Adrenal gland (tissue), 12 donors: ENCODE results near the gene SLC34A1. TPM values are rescaled to one million over a fixed set of nuclear protein-coding genes. Genes with fewer than 3 reads are reported as not detected.

Source experiments
- DNase-seq, 7 donors: peaks; one replicate each; pipeline ENCODE4 v3.0.0-alpha.2; 2019 to 2020
- H3K27ac ChIP-seq, 5 donors: fragments of 200-600 bp; sonication (generic) in 4 of 5; 1 replicate in 3 of 5; 2 replicates in 2 of 5; pipeline versions ENCODE4 v1.5.1 to v1.8.0; 2016 to 2020; ENCODE audit warnings: mild to moderate bottlenecking in 1 of 5
- H3K27me3 ChIP-seq: fragments of 200-600 bp; 2 replicates; pipeline ENCODE4 v1.8.0; 2021
- H3K36me3 ChIP-seq, 2 donors: fragments of 200-600 bp; replicated peaks in 1 of 2; 1 replicate in 1 of 2; 2 replicates in 1 of 2; pipeline versions ENCODE4 v1.5.1 to v1.8.0; 2018 to 2022
- H3K4me1 ChIP-seq, 2 donors: fragments of 200-600 bp; replicated peaks in 1 of 2; 1 replicate in 1 of 2; 2 replicates in 1 of 2; pipeline versions ENCODE4 v1.5.1 to v1.8.0; 2018 to 2021
- H3K4me3 ChIP-seq, 4 donors: fragments of 200-600 bp; sonication (generic) in 3 of 4; one replicate each; pipeline ENCODE4 v1.5.1; 2016 to 2018
- H3K9me3 ChIP-seq, 3 donors: fragments of 200-600 bp; sonication (generic) in 1 of 3; replicated peaks in 1 of 3; 1 replicate in 2 of 3; 2 replicates in 1 of 3; pipeline versions ENCODE4 v1.5.1 to v1.8.0; 2016 to 2021
- POLR2A ChIP-seq, 2 donors: fragments of 450-650 bp; IDR thresholded peaks; one replicate each; pipeline ENCODE4 v1.6.1; 2017; ENCODE audit warnings: antibody characterized with exemption in 2 of 2, mild to moderate bottlenecking in 2 of 2, moderate library complexity in 1 of 2
- whole genome bisulfite sequencing, 4 donors: extraction: QIAGEN DNeasy Blood & Tissue Kit in 2 of 4; methylation state at CpG; one replicate each; pipeline versions ENCODE4 v1.1.5 to v1.1.7; 2013 to 2017; 5-methylcytosine and 5-hydroxymethylcytosine counted together
- intact Hi-C, 2 donors: fragments of 100-400 bp; cut with DNase I; formaldehyde crosslinking; loops; one replicate each; pipeline versions ENCODE4 v1.14.1 to v1.15.0; 2022 to 2023
- polyA plus RNA-seq, 3 donors: library from polyadenylated mRNA; stranded (reverse); fragments of 200-250 nt in 2 of 3; fragments of 350-450 nt in 1 of 3; fragmentation: Illumina TruSeq in 1 of 3; extraction: RNeasy Lipid Tissue Mini Kit (QIAGEN cat#74804) in 1 of 3; gene quantifications; one replicate each; pipeline ENCODE4 v1.2.3, GENCODE V29; 2013 to 2014
- total RNA-seq, 9 donors: library from RNA; depleted of rRNA in 4 of 9; stranded (reverse); fragments of >200 nt in 4 of 9; fragments of 120-200 nt in 1 of 9; fragmentation: NEBNext Ultra II Directional in 1 of 9; extraction: Animal tissue kit (Norgen Biotek cat#: 25700) in 1 of 9; gene quantifications; one replicate each; pipeline versions ENCODE4 v1.1.0 to v1.2.4, GENCODE V29; 2013 to 2023
- TF ChIP-seq, protein P1 (sequence below), 6 experiments: fragments of 450-650 bp in 4 of 6; fragments of 200-600 bp in 2 of 6; sonication (generic) in 1 of 6; IDR thresholded peaks; 1 replicate in 5 of 6; 2 replicates in 1 of 6; pipeline versions ENCODE4 v1.5.1 to v1.8.0; 2016 to 2021; ENCODE audit warnings: antibody characterized with exemption in 6 of 6, mild to moderate bottlenecking in 2 of 6, moderate library complexity in 1 of 6
- donor health status: healthy with polysubstance abuse.
- donor health status: Bipolar disorder and iron deficiency.
- donor health status: DM: yes; HTN: yes; CAD: no.
- donor health status: DM: no; HTN: no; CAD: no.
- donor health status: DM: no; HTN: no; CAD: no.
- donor health status: DM: yes; HTN: yes; CAD: no.

The SLC34A1 gene
- total and polyA plus RNA-seq, 12 donors, result not detected

DNA sequence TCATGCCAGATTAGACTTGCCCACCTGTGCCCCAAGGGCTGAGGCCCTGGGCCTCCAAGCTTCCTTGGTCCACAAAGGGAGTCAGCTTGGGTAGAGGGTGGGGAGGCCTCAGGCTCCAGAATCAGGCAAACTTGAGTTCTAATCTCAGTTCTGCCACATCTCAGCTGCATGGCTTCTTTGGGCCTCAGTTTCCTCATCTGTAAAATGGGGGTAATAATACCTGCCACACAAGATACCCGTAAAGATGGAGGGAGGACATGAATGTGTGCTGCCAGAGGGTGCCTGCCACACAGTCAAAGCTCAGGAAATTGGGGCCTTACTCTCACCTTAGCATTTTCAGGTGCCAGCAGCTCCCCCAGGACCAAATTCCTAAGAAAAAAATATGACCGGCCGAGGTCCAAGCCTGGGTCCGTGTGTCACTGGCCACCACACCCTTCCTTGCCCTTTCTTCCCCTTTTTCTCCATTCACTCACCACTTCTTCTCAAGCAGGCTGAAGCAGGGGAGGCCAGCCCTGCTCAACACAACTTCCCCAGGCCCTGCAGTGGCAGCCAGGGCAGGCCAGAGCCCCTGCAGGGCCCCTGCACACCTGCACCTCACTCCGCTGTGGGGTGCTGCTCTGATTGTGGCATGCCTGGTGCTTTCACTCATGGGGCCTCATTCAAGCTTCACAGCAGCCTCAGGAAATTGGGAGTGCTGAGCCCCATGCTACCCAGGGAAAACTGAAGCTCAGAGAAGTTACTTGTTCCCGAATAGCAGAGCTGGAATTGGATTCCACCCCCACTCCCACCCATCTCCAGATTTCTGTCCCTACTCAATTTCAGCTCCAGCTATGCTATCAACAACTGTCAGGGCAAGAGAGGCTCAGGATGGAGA lies 22.6 kb upstream of the SLC34A1 start:
- H3K4me3 ChIP-seq, result no peak overlapping the region
- no peaks in the 10 kb centered on the region for H3K9me3 ChIP-seq
- H3K4me1 ChIP-seq, result peaks cover 20% of the 10 kb centered on the region in 2 donors
- intact Hi-C loops, result no loop called here
- H3K27me3 ChIP-seq, result no peaks in the 10 kb centered on the region
- no peak for TF ChIP-seq POLR2A (IDR thresholded peaks at IDR 0.05)
- TF ChIP-seq, protein P1, sequence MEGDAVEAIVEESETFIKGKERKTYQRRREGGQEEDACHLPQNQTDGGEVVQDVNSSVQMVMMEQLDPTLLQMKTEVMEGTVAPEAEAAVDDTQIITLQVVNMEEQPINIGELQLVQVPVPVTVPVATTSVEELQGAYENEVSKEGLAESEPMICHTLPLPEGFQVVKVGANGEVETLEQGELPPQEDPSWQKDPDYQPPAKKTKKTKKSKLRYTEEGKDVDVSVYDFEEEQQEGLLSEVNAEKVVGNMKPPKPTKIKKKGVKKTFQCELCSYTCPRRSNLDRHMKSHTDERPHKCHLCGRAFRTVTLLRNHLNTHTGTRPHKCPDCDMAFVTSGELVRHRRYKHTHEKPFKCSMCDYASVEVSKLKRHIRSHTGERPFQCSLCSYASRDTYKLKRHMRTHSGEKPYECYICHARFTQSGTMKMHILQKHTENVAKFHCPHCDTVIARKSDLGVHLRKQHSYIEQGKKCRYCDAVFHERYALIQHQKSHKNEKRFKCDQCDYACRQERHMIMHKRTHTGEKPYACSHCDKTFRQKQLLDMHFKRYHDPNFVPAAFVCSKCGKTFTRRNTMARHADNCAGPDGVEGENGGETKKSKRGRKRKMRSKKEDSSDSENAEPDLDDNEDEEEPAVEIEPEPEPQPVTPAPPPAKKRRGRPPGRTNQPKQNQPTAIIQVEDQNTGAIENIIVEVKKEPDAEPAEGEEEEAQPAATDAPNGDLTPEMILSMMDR (IDR thresholded peaks at IDR 0.05), result no peak
- no peak for DNase-seq
- H3K27ac ChIP-seq, result no peak overlapping the region
- 73 to 84% (median 81%) methylated on average over 6 of the region's 6 CpGs for WGBS, 4 donors
- H3K36me3 ChIP-seq, result no peaks in the 10 kb centered on the region

DNA sequence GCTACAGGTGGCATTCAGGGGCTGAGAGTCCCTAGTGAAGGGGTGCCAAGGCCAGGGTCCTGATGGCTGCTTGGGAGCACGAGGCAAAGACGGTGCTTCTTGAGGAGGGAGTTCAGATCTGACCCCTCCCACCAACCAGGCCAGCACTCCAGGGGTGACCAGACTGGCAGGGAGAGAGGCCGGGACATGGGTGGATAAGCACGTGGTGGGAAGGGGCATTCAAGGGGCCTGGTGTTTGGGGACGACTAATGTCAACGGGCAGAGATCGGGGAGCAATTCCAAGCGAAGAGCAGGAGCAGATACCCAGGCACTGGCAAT lies 22.0 kb upstream of the SLC34A1 start:
- WGBS, 4 donors, result 72 to 82% (median 78%) methylated on average over 8 of the region's 8 CpGs
- no peak for DNase-seq
- H3K4me1 ChIP-seq, result peaks cover 23% of the 10 kb centered on the region in 2 donors
- H3K4me3 ChIP-seq, result no peak overlapping the region
- H3K36me3 ChIP-seq, result no peaks in the 10 kb centered on the region
- no peaks in the 10 kb centered on the region for H3K27me3 ChIP-seq
- H3K27ac ChIP-seq, result no peak overlapping the region
- intact Hi-C loops, result no loop called here
- H3K9me3 ChIP-seq, result no peaks in the 10 kb centered on the region
- TF ChIP-seq, protein P1 (IDR thresholded peaks at IDR 0.05), result no peak
- TF ChIP-seq POLR2A (IDR thresholded peaks at IDR 0.05), result no peak

DNA sequence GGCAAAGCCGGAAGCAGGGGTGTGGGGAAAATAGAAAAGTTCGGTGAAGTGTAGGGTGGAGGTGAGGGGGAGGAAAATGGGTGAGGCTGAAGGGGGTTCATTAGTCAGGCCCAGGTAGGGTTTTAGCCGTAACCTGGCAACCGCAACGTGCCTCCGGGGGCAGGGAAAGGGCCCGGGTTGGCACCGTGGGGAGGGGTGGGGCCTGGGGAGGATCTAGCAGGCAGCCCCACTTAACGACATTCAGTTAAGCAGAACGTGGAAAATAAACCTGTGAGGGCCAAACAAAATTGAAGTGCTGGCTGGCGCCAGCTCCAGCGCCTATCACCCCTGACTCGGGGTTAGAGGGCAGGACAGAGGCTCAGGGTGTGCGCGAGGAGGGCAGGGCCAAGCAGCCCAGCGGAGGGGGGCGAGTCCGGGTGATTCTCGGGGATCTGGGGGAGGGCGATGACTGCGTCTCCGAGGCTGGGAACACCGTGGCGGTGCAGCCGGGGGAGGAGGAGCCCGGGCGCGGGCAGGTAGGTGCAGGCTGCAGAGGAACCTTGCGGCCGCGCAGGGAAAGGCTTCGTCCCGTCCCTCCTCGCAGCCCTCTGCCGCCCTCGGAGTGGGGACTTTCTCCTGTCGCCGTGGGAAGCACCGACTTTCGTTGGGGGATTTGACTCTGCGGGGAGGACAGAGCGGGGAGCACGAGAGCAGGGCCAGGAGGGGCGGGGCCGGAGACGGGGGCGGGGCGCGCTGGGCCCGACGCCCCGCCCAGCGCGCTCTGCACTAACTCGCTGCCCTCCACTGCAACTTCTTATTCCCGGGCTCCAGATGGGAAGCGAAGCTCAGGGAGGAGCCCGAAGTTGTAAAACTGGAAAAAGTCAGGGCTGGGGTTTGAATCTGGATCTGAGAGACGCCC lies 21.4 kb upstream of the SLC34A1 start:
- no peaks in the 10 kb centered on the region for H3K36me3 ChIP-seq
- intact Hi-C loops, result no loop called here
- TF ChIP-seq, protein P1 (IDR thresholded peaks at IDR 0.05), result no peak
- TF ChIP-seq POLR2A (IDR thresholded peaks at IDR 0.05), result no peak
- 9 to 18% (median 13%) methylated on average over 28 to 59 of the region's 59 CpGs for WGBS, 4 donors
- peak overlapping the region in 1 of 5 donors; percentile 44 for H3K27ac ChIP-seq
- peak in 6 of 7 donors; percentile 37 to 67 (median 59) for DNase-seq
- peaks cover 27 to 29% of the 10 kb centered on the region in 2 donors for H3K4me1 ChIP-seq
- H3K27me3 ChIP-seq, result no peaks in the 10 kb centered on the region
- no peaks in the 10 kb centered on the region for H3K9me3 ChIP-seq
- H3K4me3 ChIP-seq, result peak overlapping the region in 2 of 4 donors; percentile 18 to 55

DNA sequence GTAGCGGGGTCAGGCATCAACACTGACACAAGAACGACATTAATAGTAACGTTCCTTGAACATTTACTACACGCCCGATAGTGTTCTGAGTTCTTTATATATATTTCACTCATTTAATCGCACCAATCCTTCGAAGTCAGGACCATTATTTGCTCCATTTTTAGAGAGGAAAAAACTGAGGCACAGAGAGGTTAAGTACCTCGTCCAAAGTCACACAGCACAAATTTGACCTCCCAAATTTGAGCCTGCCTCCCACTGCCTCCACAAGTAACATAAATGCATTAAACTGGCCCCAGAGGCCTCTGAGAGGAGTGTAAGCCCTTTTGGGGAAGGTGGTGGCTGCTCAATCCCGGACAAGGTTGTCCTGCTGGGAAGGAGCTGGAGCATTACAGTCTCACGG lies 20.7 kb upstream of the SLC34A1 start:
- Histone ChIP-seq H3K27ac (no peak overlapping the region), H3K27me3 (no peaks in the 10 kb centered on the region), H3K9me3 (no peaks in the 10 kb centered on the region), H3K4me1 (peaks cover 27 to 31% of the 10 kb centered on the region in 2 donors), H3K4me3 (peak overlapping the region in 2 of 4 donors; percentile 18 to 55), H3K36me3 (no peaks in the 10 kb centered on the region)
- TF ChIP-seq, protein P1 (IDR thresholded peaks at IDR 0.05), result no peak
- no peak for TF ChIP-seq POLR2A (IDR thresholded peaks at IDR 0.05)
- intact Hi-C loops, result no loop called here
- 35 to 39% (median 37%) methylated on average over 10 of the region's 10 CpGs for WGBS, 4 donors
- DNase-seq, result no peak
